Measurements from ENCODE around the gene CLEC17A.

The CLEC17A gene

GRCh38 chr19:14649020-14649419, 66.1 kb downstream of the CLEC17A start:
- DNase-seq (ENCODE audit: low read depth in 3 of 3, low spot score in 1 of 3), result no peak

- no peak for DNase-seq (ENCODE audit: low read depth in 3 of 3, low spot score in 1 of 3)
Measured at GRCh38 chr19:14650161-14650560, 67.3 kb downstream of the CLEC17A start.

GRCh38 chr19:14654786-14655560, 72.1 kb downstream of the CLEC17A start:
- no peak for DNase-seq (ENCODE audit: low read depth in 3 of 3, low spot score in 1 of 3)

- DNase-seq (ENCODE audit: low read depth in 3 of 3, low spot score in 1 of 3), result no peak
Measured at GRCh38 chr19:14655726-14656125, 72.8 kb downstream of the CLEC17A start.

DNA sequence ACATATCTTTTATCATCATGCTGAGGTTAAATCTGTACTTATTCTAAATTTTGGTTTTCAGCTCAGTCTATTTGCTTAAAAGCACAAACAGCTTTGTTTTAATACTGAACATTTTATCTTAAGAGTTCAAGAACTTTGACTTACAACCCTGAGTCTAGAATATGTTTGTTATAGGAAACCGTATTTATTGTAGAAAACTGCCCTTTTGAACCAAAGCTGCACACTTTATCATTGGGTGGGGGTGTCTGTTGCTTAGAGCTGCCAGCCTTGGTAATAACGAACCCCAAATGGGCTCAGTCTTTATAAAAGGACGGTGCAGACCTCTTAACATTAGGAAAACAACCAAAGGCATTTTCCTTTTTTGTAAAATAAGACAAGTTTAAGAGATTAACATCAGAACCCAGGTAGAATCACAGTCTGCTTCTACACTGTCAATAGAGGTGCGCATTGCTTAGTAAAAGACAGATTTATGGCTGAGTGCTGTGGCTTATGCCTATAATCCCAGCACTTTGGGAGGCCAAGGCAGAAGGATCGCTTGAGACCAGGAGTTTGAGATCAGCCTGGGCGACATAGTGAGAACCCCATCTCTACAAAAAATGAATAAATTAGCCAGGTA, 77.1 kb downstream of the CLEC17A start:
- DNase-seq (ENCODE audit: low read depth in 3 of 3, low spot score in 1 of 3), result no peak

DNA sequence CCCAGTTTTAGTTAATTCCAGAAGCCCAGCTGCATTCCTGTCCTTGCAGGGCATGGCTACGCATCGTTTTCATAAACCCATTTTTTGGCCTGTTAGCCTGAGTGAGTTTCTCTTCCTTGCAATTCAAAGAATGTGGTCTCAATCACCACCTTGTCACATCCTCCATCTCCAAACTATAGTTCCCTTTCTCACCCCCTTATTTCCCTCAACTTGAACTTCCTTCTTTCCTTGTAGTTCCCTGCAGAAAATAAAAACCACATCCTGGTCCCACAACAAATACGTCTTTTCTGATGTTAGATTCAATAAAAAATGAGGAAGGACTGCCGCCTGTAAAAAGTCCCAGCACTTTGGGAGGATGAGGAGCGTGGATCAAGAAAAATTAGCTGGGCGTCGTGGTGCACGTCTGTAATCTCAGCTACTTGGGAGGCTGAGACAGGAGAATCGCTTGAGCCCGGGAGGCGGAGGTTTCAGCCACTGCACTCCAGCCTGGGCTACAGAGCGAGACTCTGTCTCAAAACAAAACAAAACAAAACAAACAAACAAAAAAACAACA, 78.6 kb downstream of the CLEC17A start:
- DNase-seq (ENCODE audit: low read depth in 3 of 3, low spot score in 1 of 3), result no peak

Data from stimulated activated CD4-positive, alpha-beta T cell treated with anti-CD3 and anti-CD28 coated beads, TNF-alpha, amount 100 ng/mL, for 1 hour (primary cell).